Measurements from ENCODE around the gene PDCD1LG2.

The PDCD1LG2 gene

DNA sequence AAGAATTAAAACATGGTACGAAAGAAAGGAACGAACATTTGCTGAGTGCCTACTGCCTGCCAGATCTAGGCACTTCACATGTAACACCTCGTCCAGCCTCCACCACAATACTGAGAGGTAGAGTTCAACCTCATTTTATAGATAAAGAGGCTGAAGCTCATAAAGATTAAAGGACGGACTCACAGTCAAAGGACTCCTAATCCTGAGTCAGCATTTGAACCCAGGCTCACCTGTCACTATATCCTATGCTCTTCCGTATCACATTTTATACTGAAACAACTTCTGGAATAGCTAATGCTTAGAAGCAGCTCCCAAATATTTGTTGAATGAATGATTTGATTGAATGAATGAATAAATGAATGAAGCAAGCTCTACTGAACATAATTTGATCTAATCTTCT lies 22.5 kb downstream of the PDCD1LG2 start:
- DNase-seq: no peak

DNA sequence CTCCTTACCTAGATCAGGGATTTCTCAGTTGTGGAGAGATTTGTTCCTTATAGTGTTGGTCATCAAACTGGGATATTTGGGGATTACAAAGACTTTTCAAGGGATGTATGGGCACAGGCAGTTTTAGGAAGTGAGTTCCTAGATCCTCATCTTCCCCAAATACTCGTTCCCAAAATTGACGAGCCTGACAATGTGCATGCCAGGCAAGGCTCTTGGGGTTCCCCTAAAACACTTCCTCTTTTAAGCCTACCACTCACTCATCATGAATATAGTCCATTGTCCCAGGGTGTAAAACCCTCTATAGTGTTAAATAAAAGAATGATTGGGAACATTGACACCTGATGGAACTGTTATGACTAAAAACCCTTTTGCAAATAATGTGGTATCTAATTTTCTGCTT lies 26.4 kb downstream of the PDCD1LG2 start:
- no peak for DNase-seq

DNA sequence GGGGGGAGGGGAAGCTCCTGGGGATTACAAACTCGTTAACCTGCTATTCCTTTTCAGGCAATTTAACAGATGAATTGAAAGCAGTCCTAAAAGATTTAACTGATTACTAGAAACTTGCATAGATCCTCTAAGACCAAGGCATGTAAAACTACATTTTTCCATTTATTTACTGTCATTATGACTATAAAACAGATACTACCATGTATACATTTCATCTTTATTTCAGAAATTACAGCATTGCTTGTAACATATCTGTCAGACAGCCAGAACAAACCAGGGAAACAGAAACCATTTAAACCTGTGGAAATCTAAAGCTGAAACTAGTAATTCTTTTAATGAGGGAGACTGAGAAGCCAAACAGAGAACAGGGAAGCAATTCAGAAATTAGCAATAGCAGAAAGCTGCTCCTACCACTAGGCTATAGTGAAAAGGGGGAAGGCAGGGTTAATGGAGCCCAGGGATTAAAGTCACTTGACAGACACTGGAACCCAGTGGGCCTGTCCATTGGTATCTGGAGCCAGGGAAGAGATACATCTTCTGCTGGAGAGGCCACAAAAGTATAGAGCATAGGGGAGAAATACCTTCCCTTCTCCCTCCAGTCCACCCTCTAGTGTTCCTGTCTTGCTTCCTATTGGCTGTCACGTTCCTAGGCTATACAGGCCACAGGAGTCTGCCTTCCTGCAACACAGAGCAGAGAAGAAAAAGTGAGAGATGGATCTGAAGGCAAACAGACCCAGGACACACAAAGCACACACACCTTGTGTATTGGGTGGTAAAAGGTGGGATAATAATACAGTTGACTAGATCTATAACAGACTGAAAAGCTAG lies 33.8 kb downstream of the PDCD1LG2 start:
- DNase-seq: no peak

DNA sequence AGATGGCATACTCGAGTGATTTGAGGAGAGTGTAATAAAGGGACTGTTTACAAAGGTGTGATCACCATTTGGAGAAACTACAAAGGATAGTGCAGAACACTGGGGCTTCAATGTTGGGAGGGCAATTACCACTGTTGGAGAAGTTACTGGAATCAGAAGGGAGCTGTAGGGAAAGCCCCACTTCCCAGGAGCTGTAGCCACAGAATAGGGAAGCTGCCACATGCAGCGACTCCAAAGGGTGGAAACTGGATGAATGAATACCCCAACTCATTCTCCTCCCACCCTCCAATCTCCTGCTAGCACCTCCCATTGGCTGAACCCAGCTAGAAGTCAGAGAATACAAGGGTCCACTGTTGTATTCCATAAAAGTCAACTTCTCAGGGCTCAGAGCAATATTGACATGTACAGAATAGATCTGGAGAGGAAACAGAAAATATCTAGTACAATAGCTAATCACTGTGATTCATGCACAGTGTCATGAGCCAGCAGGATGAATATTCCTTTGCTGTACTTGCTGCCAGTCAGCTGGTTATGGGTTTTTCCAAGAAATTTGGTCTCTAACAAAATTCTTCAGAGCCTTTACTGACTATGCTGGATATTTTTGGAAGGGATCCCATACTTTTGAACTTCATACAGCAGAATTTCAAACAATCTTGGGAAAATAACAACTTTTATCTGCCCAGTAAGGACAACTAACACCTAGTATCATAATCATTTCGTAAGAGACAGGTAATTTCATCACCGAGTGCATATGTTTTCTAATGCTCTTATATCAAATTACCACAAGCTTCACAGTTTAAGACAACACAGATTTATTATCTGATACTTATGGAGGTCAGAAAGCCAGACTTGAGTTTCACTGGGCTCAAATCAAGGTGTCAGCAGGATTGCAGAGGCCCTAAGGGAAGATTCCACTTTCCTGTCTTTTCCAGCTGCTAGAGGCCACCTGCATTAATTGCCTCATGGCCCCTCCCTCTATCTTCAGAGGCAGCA lies 39.6 kb downstream of the PDCD1LG2 start:
- no peak for DNase-seq

DNA sequence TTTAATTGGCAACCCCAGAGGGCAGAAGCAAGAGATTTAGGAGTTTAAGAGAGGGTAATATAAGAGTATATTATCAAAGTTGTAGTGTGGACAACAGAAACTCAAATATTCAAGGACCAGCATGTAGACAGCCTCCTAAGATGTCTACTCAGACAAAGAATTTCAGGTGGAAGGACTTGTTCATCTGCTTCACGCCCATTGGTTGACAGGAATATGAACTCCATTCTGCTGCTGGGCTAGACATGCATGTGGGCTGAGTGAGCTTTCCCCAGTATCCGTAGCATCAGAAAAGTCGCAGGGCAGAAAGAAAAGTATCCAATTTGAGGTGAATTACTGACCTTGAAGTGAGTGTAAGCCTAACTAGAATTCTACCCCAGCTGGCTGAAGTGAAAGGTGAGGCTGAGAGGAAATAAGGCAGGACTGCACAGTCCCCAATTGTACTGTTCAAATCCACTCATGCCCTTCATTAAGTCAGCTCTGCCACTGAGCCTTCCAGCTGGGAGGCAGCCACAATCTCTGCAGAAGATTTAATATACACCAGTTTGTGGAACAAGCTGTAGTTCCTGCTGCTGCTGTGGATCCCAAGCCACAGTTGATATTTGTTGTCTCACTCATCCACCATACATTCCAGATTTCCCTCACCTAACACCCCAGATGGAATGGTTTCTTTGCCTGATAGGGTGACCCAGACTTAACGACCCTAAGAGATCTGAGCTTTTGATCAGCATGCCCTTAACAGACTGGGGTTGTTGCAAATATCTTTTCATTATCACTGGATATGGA lies 41.2 kb downstream of the PDCD1LG2 start:
- no peak for DNase-seq

DNA sequence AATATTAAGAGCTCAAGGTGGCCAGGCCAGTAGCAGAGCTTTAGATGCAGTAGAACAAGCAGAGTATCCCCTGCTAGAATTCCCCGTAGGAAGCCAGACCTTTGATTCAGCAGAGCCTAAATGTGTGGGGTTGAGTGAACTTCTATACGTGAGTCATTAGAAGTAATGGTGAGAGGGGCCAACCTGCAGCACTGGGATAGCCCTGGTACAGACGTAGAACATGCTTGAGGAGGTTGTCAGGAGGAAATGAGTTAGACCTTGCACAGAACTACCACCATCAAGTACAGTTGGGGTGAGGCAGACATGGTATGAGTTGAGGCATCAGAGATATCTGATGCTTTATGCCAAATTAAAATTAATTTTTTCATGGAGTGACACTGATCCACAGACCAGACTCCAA lies 42.0 kb downstream of the PDCD1LG2 start:
- no peak for DNase-seq

DNA sequence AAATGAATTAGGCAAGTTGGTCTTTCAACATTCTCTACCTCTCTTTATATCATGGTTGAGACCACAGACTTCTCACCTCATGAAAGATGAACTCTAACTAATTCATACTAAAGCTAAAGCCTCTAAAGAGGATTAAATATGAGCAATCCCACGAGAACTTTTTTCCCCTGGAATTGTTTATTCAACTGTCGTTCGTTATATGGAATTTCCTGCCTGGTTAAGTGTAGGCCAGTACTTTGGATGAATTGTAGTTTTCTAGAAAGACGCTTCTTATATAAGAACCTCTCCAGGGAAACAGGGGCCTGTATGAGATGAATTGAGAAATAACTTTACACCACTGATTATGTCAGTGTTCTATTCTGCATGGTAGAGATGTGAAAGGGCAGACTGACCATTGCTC lies 42.9 kb downstream of the PDCD1LG2 start:
- no peak for DNase-seq

DNA sequence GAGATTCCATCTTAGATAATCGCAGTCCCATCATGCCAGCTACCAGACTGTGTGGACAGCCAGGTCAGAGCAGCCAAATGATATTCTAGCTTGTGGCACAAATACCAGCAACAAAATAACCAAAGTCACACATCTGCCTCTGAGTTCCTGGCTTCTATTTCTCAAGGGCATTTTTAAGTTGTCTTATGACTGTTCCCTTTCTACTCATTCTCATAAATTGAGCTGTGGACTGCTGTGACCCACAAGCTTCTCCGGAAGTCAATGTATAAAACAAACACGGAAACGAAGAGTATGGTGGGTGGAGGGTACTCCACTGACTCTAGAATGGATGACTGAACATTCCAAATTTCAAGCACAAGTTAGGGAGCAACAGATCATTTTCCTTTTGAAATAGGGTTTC lies 43.9 kb downstream of the PDCD1LG2 start:
- no peak for DNase-seq

DNA sequence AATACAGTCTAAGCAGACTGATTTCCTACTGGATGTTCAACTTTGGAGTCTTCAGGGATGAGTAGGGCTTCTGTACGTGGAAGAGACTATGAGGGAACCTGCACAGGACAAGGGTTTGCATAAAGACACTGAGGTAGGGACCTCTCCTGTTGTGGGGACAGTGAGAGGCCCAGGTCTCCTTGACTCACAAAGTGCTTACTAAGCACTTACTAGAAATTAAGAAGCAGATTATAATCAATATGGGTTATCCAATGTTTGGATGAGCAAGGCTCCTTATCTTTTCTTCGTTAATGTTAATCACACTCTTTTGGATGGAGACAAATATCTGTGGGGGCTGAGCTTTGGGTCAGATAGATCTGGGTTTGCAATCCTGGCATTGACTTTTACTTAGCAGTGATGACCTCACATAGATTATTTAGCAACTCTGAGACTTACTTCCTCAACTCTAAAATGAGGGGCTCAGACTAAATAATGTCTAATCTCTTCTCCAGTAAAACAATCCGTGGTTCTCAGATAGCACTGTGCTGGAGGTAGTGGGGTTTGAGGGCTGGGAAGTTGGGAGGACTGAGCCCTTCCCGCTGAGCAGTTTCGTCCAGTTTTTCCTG lies 45.9 kb downstream of the PDCD1LG2 start:
- DNase-seq: no peak

DNA sequence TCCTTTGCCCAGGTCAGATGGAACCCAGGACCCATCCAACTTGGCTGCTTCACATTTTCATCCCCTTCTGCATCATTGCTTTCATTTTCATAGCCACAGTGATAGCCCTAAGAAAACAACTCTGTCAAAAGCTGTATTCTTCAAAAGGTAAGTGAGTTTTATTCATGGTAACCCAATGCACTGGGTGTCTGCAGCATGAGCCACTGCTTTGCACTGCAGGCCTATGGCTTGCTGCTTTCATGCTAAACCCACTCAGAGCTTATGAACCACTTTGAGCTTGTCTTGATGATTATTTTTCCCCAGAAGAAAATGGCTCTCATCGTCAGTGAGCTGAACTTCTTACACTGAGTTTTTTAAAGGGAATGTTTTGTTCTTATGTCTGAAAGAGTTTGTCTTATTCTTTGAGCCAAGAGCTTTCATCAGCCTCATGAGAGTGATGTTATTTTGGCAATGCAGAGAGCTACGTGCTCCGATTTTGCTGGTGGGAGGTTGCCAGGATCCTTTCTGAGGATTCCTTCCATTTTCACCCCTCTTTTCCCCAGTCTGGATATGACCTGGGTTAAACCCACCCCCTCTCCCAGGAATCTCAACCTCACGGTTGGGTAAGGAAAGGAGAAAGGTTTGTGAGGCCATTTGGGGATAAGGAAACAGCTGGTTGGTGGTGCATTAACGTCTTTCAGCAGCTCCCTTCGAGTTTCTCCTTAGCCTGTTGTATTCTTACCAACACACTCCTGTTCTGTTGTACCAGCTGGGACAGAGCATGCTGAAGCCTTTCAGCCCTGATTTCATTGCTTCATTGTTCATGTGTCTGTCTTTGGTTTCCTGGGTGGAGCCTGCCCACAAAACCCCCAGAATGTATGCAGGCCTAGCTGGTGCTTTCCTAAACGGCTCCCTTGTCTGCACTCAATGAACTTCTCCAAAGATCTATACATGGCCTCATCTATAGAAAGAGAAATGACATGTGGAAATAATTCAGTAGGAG lies 47.6 kb downstream of the PDCD1LG2 start:
- no peak for DNase-seq

DNA sequence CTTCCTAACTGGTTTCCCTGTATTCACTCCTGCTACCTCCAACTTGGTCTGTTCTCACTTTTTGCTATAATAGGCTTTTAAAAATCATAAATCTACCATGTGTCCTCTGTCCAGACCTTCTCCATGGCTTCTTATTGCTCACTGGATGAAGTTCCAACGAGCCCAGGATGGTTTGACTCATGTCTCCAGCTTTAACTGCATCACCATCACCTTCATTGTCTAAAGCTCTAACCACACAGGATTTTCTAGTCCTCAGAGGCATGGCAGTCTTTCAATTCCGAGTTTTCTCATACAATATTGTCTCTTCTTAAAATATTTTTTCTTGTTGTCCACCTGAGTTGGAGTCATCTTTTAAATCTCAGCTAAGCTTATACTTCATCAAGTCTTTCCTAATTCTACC lies 49.3 kb downstream of the PDCD1LG2 start:
- no peak for DNase-seq

DNA sequence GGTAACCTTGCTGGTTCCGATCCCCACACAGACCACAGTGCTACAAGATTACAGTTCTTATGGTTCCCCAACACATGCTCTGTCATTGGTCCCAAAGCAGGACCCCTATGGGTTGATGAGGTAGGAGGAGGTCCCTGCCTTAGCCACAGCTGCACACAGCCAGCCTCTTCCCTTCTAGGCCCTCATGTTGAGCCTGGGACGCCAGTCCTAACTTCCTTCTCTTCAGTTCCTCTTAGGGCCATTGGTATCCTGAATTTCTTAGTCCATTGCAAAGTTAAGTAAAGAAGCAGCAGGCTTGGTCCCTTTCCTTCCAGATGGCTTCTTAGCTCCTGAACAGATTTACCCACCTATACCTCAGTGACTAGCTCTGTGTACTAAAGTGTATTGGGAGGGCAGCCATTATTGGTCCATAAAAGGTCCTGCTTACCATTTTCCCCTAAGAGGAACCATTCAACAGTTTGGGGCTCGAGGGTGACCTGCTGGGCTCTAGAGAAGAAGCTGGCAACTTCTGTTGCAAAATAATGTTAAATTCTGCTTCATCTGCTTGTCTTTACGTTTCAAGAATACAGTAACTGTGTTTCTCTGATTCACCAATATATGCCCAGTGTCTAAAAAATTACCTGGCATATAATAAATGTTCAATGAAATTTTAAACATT lies 50.2 kb downstream of the PDCD1LG2 start:
- DNase-seq: no peak

DNA sequence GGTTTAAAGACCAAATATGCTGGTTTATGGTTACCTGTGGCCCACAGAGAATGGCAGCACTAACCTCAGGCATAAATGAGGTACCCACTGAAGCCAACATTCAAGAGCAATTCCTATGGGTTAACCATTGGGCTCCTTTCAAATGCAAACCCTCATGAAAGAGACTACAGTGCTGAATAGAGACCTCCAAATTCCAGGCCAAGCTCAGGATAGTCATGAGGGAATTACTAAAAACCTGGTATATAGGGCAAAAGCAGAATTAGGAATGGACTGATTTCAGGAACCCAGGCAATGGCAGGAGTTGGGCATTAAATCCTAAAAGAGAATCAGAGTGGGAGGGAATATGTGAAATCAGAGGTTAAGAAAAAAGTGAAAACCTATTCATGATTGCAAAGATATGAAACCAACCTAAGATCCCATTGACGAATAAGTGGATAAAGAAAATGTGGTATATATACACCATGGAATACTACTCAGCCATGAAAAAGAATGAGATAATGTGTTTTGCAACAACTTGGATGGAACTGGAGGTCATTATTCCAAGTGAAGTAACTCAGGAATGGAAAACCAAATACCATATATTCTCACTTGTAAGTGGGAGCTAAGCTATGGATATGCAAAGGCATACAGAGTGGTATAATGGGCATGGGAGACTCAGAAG lies 51.6 kb downstream of the PDCD1LG2 start:
- no peak for DNase-seq

DNA sequence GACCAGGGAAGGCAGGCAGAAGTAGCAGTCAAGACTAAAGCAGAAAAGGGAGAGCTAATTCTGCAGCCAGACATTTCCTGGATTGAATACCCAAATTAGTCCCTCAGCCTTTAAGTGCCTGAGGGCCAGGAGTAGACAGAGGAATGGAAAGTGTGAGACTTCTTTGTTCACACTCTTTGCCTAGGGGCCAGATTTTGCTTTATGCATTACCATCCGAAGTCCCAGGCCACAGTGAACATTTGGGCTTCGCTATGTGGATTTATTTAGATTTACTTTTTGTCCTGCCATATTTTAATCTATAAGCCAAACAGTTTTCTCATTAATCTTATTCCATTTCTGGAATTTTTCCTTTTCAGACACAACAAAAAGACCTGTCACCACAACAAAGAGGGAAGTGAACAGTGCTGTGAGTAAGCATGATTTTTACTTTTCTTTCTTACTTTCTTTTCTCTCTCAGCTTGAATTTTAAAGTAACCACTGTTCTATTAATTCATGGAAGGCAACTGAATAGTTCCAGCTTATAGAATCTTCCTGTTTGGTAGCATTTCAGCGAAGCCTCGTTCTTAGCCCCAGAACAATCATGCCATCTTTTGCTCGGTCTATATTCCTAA lies 52.6 kb downstream of the PDCD1LG2 start:
- DNase-seq: no peak

DNA sequence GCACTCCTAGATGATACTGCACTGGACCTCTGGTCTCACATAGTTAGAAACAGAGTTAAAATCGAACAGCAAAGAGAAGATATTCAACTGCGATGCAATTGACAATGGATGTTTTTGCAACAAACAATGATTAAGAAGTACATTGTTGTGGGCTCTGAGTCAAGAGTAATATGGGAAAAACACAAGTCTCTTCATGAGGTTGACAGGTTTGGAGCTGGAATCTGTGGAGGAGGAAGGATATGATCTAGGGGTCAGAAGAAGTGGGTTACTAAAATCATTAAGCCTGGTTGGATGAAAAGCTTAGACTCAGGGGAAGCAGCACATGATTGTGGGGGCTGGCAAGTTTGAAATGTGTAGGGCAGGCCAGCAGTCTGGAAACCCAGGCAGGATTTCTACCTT lies 53.1 kb downstream of the PDCD1LG2 start:
- no peak for DNase-seq

DNA sequence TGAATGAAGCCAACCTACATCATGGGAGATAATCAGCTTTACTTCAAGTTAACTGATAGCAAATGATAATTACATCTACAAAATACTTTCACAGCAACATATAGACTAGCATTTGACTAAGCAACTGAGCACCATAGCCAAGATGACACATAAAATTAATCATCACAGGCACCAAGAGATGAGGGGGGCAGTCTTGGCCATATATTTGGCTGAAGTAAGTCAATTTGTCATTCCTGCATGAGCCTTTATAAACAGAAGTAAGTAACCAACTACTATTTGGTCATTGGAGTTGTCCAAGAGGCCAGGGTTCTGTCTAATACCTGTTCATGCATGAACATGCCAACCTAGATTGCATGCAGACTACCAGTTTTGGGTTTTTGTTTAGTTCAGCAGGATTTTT lies 53.6 kb downstream of the PDCD1LG2 start:
- DNase-seq: no peak

DNA sequence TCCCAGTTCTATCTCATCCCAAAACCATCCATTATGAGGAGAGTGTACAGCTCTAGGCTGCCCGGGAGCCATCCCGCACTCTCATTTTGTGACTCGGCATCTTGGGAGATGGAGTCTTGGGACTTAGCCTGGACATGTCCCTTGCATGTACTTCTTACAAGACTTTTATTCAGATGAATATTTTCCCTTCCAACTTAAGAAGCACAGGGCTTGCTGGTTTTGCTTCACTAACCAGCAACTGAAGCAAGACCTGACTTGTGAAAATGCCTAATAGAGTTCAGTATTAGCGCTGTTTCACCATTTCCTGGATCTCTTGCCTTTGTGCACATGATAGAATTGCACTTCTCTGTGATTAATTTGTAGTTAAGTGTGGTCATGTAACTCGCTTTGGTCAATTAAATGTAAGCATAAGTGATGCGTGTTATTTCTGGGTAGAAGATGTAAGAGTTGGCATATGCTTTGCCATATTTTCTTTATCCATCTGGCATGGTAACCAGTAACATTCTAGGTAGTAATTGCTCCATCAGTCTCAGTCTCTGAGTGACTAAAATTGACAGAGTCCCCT lies 55.8 kb downstream of the PDCD1LG2 start:
- no peak for DNase-seq

DNA sequence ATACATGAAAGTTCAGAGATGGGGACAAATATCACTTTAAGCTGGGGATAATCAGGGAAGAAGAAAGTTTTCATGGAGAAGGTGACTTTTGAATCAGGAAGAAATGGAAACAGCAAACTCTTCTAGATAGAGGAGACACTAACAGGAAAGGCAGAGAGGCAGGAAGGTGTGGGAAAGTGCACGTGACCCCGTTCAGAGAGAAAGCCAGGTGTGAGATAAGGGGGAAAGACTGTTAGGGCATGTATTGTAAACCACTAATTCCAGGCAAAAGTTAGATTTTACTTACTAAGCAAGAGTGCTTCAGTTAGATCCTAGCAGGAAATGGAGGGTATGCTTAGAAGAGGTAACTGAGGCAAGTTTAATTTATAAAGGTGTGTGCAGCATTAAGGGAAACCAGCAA lies 58.5 kb downstream of the PDCD1LG2 start:
- no peak for DNase-seq

DNA sequence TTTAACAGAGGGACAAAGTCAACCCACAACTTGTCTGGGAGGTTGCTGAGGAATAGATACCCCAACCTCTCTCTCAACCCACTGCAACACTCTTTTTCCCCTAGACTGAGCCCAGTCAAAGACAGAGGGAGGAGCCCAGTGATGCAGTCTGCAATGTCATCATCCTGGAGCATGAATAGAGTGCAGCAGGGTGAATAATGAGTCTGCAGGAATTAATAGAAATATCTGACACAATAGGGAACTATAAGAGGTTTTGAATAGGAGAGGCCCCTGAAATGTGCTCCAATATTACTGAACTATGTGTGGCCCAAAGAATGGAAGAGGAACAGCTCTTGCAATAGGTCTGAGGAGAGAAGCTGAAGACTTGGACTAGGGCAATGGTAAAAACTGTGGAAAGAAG lies 59.1 kb downstream of the PDCD1LG2 start:
- DNase-seq: no peak

DNA sequence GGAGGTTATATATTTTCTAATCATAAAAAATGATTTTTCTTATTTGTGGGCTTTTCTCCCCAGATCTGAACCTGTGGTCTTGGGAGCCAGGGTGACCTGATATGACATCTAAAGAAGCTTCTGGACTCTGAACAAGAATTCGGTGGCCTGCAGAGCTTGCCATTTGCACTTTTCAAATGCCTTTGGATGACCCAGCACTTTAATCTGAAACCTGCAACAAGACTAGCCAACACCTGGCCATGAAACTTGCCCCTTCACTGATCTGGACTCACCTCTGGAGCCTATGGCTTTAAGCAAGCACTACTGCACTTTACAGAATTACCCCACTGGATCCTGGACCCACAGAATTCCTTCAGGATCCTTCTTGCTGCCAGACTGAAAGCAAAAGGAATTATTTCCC lies 59.6 kb downstream of the PDCD1LG2 start:
- DNase-seq: no peak

Data from NCI-H2081 treated with DMSO at 0.1 percent for 48 hours (cell line).